ENCODE data around the gene IPPK.
"Not testable (repeated sequence)": the region's sequence is repeated elsewhere in the genome, so short reads cannot be mapped to it uniquely, and the experiment has no call there.

IPPK gene

GRCh38 chr9:92632641-92633040, 37.3 kb downstream of the IPPK start:
- no peak for TF ChIP-seq ZNF274 (IDR thresholded peaks at IDR 0.05; ENCODE audit: low read depth, low read length)
- no peak overlapping the region for H3K4me3 ChIP-seq (ENCODE audit: low read length)

DNA sequence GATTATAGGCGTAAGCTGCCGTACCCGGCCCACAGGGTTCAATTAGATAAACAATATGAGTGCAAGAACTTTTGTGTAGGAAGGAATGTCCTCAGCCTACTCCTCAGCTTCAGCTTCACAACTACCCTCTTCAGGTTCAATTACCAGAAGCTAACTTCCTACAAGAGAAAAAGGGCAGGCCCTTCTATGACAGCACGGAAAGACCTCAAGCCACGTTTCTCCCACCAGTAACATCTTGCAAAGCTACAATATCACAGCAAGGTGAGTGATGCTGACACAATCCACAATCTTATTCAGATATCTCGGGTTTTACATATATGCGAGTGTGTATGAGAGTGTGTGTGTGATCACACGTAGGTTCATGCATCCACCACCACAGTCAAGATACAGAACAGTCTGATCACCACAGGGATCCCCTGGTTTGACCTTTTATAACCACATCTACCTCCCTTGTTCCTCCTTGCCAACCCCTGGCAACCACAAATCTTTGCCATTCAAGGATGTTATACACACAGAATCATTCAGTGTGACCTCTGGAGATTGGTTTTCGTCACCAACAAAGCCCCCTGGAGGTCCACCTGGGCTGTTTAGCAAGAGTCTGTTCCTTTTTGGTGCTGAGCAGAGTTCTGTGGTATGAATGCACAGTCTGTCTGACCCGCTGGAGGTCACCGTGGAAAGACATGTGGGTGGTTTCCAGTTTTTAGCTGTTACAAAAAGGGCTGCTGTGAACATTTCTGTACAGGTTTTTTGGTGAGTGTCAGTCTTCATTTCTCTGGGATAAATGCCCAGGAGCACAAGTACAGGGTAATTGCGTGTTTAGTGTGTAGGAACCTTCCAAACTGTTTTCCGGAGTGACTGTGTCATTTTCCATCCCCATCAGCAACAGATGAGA, 38.2 kb downstream of the IPPK start:
- TF ChIP-seq ZNF274 (IDR thresholded peaks at IDR 0.05; ENCODE audit: low read depth, low read length): no peak
- no peak overlapping the region for H3K4me3 ChIP-seq (ENCODE audit: low read length)

GRCh38 chr9:92627651-92628050, 42.3 kb downstream of the IPPK start:
- no peak overlapping the region for H3K4me3 ChIP-seq (ENCODE audit: low read length)
- TF ChIP-seq ZNF274 (IDR thresholded peaks at IDR 0.05; ENCODE audit: low read depth, low read length): no peak

- no peak for TF ChIP-seq ZNF274 (IDR thresholded peaks at IDR 0.05; ENCODE audit: low read depth, low read length)
- H3K4me3 ChIP-seq (ENCODE audit: low read length): no peak overlapping the region
Observed at GRCh38 chr9:92626484-92626883, 43.4 kb downstream of the IPPK start.

GRCh38 chr9:92623936-92624335, 46.0 kb downstream of the IPPK start:
- H3K4me3 ChIP-seq (ENCODE audit: low read length): not testable (repeated sequence)

- no peak for TF ChIP-seq ZNF274 (IDR thresholded peaks at IDR 0.05; ENCODE audit: low read depth, low read length)
- H3K4me3 ChIP-seq (ENCODE audit: low read length): no peak overlapping the region
Observed at GRCh38 chr9:92620845-92621244, 49.1 kb downstream of the IPPK start.

DNA sequence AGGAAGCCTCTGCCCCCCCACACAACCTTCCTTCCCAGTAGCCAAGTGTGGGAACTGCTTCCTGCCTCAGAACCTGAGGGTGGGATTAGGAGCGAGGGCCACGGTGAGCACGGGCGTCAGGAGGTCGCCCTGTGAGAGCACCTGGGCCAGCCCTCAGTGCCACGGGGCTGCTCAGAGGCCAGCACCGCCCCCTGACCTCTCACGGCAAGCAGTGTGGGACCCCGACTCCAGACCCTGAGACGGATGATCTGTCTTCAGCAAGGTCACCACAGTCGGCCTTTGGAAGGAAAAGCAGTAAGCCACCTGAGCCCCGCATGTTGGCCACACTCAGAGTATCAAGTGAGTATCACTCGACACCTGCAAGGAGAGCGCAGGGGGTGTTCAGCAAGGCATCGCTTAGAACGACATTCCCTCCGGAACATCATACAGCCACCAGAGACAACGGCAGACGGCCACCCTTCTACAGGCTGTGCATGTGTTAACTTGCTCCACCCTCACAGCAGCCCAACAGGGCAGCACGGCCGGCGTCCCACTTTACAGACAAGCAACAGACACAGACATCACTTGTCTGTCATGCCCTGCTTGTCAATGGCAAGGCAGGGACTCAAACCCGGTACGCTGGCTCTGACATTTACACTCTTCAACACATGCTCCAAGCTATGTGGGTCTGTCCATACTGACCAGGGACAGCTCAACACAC, 50.2 kb downstream of the IPPK start:
- TF ChIP-seq ZNF274 (IDR thresholded peaks at IDR 0.05; ENCODE audit: low read depth, low read length): no peak
- no peak overlapping the region for H3K4me3 ChIP-seq (ENCODE audit: low read length)

DNA sequence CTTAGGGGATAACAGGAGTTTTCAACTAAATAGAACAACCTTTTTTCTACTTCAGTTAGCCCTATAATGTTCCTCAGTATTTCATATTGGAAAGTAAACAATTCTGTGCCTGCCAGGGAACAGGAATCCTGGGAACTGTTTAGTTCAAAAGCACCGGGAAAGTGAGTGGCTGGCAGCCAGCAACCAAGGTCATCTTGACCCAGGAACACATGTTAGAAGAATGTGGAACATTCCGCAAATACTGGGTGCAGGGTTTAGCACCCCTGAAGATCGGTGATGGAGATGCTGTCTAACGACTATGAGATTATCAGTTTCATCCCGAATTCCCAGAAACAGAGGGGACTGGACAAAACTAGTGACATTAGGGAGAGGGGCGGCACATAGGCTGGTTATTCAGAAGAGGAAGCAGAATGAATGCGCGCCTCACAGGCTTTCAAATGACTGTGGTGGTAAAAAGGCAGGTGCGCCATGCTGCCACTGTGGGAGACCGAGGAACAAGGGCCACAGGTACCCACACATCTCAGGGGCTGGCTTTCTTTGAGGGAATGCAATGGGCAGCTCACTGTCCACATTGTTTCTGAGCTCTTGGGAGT, 51.2 kb downstream of the IPPK start:
- TF ChIP-seq ZNF274 (IDR thresholded peaks at IDR 0.05; ENCODE audit: low read depth, low read length): no peak
- H3K4me3 ChIP-seq (ENCODE audit: low read length): no peak overlapping the region

GRCh38 chr9:92617951-92618510, 51.9 kb downstream of the IPPK start:
- no peak overlapping the region for H3K4me3 ChIP-seq (ENCODE audit: low read length)
- no peak for TF ChIP-seq ZNF274 (IDR thresholded peaks at IDR 0.05; ENCODE audit: low read depth, low read length)

GRCh38 chr9:92617195-92617813, 52.6 kb downstream of the IPPK start:
- no peak for TF ChIP-seq ZNF274 (IDR thresholded peaks at IDR 0.05; ENCODE audit: low read depth, low read length)
- no peak overlapping the region for H3K4me3 ChIP-seq (ENCODE audit: low read length)

DNA sequence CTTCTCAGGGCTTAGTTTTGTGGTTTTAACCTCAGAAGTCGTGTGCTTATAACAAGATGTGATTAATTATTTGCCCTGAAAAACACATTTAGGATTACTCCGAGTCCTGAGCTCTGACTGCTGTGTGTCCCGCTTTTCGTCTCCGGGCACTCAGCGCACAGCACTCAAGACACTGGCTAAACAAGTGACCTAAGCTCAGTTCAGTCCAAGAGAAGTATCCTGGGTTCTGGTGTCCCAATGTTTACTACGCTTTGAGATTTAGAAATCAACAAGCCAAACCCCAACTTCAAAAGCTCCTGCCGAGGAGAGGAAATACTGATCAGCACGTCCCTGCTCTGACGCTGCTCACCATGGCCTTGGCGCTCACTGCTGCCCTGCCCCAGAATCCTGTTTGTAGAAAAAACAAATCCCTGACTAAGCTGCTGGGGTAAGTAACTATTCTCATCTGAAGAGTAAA, 53.2 kb downstream of the IPPK start:
- H3K4me3 ChIP-seq (ENCODE audit: low read length): no peak overlapping the region
- TF ChIP-seq ZNF274 (IDR thresholded peaks at IDR 0.05; ENCODE audit: low read depth, low read length): no peak

GRCh38 chr9:92616199-92616641, 53.7 kb downstream of the IPPK start:
- no peak for TF ChIP-seq ZNF274 (IDR thresholded peaks at IDR 0.05; ENCODE audit: low read depth, low read length)
- H3K4me3 ChIP-seq (ENCODE audit: low read length): no peak overlapping the region

- no peak overlapping the region for H3K4me3 ChIP-seq (ENCODE audit: low read length)
- TF ChIP-seq ZNF274 (IDR thresholded peaks at IDR 0.05; ENCODE audit: low read depth, low read length): no peak
Observed at GRCh38 chr9:92615790-92616189, 54.1 kb downstream of the IPPK start.

Data from GM08714 (cell line).